ENCODE measurements around the gene AGK. TPM values are rescaled to one million over a fixed set of nuclear protein-coding genes. Genes with fewer than 3 reads are reported as not detected.

AGK gene
- total RNA-seq (2014; rRNA removed; shearing (Covaris generic)) = 49.1 and 59.9 TPM in 2 replicates

- peak within 1 kb of the TSS; percentile 79 for H3K4me3 ChIP-seq (ENCODE audit: insufficient read depth, low read depth, low read length)
- peak; percentile 91 for DNase-seq
- H3K27me3 ChIP-seq (ENCODE audit: control insufficient read depth, insufficient read depth, low read length) = no peaks in the 10 kb centered on the region
- peaks cover 3% of the 10 kb centered on the region for H3K36me3 ChIP-seq (replicated peaks; ENCODE audit: control insufficient read depth, insufficient read depth, low read length)
These were observed at the start of gene AGK for GRCh38 chr7:141551094-141551781. Gene AGK (plus strand): TSS chr7:141551410. CDS start chr7:141555467, 4,057 bp downstream.

GRCh38 chr7:141501451-141501850, 49.8 kb upstream of the AGK start:
- Histone ChIP-seq H3K36me3 (replicated peaks; ENCODE audit: control insufficient read depth, insufficient read depth, low read length) (no peaks in the 10 kb centered on the region), H3K4me3 (ENCODE audit: insufficient read depth, low read depth, low read length) (no peak overlapping the region), H3K27me3 (ENCODE audit: control insufficient read depth, insufficient read depth, low read length) (no peaks in the 10 kb centered on the region)
- DNase-seq = no peak

- Histone ChIP-seq H3K36me3 (replicated peaks; ENCODE audit: control insufficient read depth, insufficient read depth, low read length) (no peaks in the 10 kb centered on the region; the same call in 1 of the 2 replicates), H3K27me3 (ENCODE audit: control insufficient read depth, insufficient read depth, low read length) (peaks cover 17% of the 10 kb centered on the region), H3K4me3 (ENCODE audit: insufficient read depth, low read depth, low read length) (peak overlapping the region; percentile 44)
- peak; percentile 71 for DNase-seq
These were observed 39.9 kb upstream of the AGK start for GRCh38 chr7:141511316-141511675.

GRCh38 chr7:141511676-141512396, 39.4 kb upstream of the AGK start:
- DNase-seq = peak; percentile 65
- Histone ChIP-seq H3K4me3 (ENCODE audit: insufficient read depth, low read depth, low read length) (peak overlapping the region; percentile 44), H3K27me3 (ENCODE audit: control insufficient read depth, insufficient read depth, low read length) (peaks cover 17% of the 10 kb centered on the region), H3K36me3 (replicated peaks; ENCODE audit: control insufficient read depth, insufficient read depth, low read length) (no peaks in the 10 kb centered on the region; the same call in 1 of the 2 replicates)

- no peak overlapping the region for H3K4me3 ChIP-seq (ENCODE audit: insufficient read depth, low read depth, low read length)
- no peaks in the 10 kb centered on the region; the same call in 1 of the 2 replicates for H3K36me3 ChIP-seq (replicated peaks; ENCODE audit: control insufficient read depth, insufficient read depth, low read length)
- no peak for DNase-seq
- H3K27me3 ChIP-seq (ENCODE audit: control insufficient read depth, insufficient read depth, low read length) = peaks cover 17% of the 10 kb centered on the region
These were observed 38.6 kb upstream of the AGK start for GRCh38 chr7:141512597-141512996.

- Histone ChIP-seq H3K4me3 (ENCODE audit: insufficient read depth, low read depth, low read length) (no peak overlapping the region), H3K36me3 (replicated peaks; ENCODE audit: control insufficient read depth, insufficient read depth, low read length) (no peaks in the 10 kb centered on the region; the same call in 1 of the 2 replicates), H3K27me3 (ENCODE audit: control insufficient read depth, insufficient read depth, low read length) (peaks cover 17% of the 10 kb centered on the region)
- no peak for DNase-seq
These were observed 37.5 kb upstream of the AGK start for GRCh38 chr7:141513720-141514119.

GRCh38 chr7:141515941-141516340, 35.3 kb upstream of the AGK start:
- Histone ChIP-seq H3K36me3 (replicated peaks; ENCODE audit: control insufficient read depth, insufficient read depth, low read length) (no peaks in the 10 kb centered on the region; the same call in 1 of the 2 replicates), H3K4me3 (ENCODE audit: insufficient read depth, low read depth, low read length) (no peak overlapping the region), H3K27me3 (ENCODE audit: control insufficient read depth, insufficient read depth, low read length) (peaks cover 17% of the 10 kb centered on the region)
- no peak for DNase-seq

GRCh38 chr7:141519623-141520022, 31.6 kb upstream of the AGK start:
- no peak for DNase-seq
- H3K27me3 ChIP-seq (ENCODE audit: control insufficient read depth, insufficient read depth, low read length) = no peaks in the 10 kb centered on the region
- no peak overlapping the region for H3K4me3 ChIP-seq (ENCODE audit: insufficient read depth, low read depth, low read length)
- no peaks in the 10 kb centered on the region for H3K36me3 ChIP-seq (replicated peaks; ENCODE audit: control insufficient read depth, insufficient read depth, low read length)

- Histone ChIP-seq H3K27me3 (ENCODE audit: control insufficient read depth, insufficient read depth, low read length) (no peaks in the 10 kb centered on the region), H3K4me3 (ENCODE audit: insufficient read depth, low read depth, low read length) (no peak overlapping the region), H3K36me3 (replicated peaks; ENCODE audit: control insufficient read depth, insufficient read depth, low read length) (no peaks in the 10 kb centered on the region)
- DNase-seq = no peak
These were observed 28.4 kb upstream of the AGK start for GRCh38 chr7:141522657-141523342.

- no peak for DNase-seq
- Histone ChIP-seq H3K27me3 (ENCODE audit: control insufficient read depth, insufficient read depth, low read length) (no peaks in the 10 kb centered on the region), H3K36me3 (replicated peaks; ENCODE audit: control insufficient read depth, insufficient read depth, low read length) (no peaks in the 10 kb centered on the region), H3K4me3 (ENCODE audit: insufficient read depth, low read depth, low read length) (no peak overlapping the region)
These were observed 25.2 kb upstream of the AGK start for GRCh38 chr7:141525973-141526514.

- no peak overlapping the region for H3K4me3 ChIP-seq (ENCODE audit: insufficient read depth, low read depth, low read length)
- no peaks in the 10 kb centered on the region for H3K27me3 ChIP-seq (ENCODE audit: control insufficient read depth, insufficient read depth, low read length)
These were observed 24.1 kb upstream of the AGK start for GRCh38 chr7:141527076-141527475.

GRCh38 chr7:141528399-141528798, 22.8 kb upstream of the AGK start:
- no peak for DNase-seq
- Histone ChIP-seq H3K4me3 (ENCODE audit: insufficient read depth, low read depth, low read length) (no peak overlapping the region), H3K36me3 (replicated peaks; ENCODE audit: control insufficient read depth, insufficient read depth, low read length) (no peaks in the 10 kb centered on the region), H3K27me3 (ENCODE audit: control insufficient read depth, insufficient read depth, low read length) (no peaks in the 10 kb centered on the region)

More at GRCh38 chr7:141527076-141527475, 24.1 kb upstream of the AGK start:
- no peaks in the 10 kb centered on the region for H3K36me3 ChIP-seq (replicated peaks; ENCODE audit: control insufficient read depth, insufficient read depth, low read length)
- no peak for DNase-seq

- Histone ChIP-seq H3K36me3 (replicated peaks; ENCODE audit: control insufficient read depth, insufficient read depth, low read length) (no peaks in the 10 kb centered on the region), H3K4me3 (ENCODE audit: insufficient read depth, low read depth, low read length) (no peak overlapping the region), H3K27me3 (ENCODE audit: control insufficient read depth, insufficient read depth, low read length) (no peaks in the 10 kb centered on the region)
- DNase-seq = peak; percentile 53
These were observed 17.9 kb upstream of the AGK start for GRCh38 chr7:141533149-141533949.
